ENCODE results near the gene SMPDL3B.

SMPDL3B gene

DNA sequence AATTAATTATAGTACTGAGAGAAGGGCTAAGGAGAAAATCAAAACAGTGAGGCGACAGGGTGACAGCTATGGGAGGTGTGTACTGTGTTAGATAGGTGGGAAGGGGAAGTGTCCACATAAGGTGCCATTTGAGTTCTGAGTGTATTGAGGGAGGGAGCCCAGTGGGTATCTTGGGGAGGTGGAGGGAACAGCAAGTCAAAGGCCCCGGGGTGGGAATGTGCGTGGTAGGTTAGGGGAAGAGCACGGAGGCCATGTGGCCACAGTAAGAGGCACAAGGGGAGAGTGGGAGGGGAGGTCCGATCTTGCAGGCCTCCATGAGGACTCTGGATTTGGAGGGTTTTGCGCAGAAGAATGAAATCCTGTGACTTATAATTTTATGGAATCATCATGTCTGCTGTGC is 22.0 kb downstream of the SMPDL3B start:
- ChIA-PET CTCF (interaction anchor here (0.7 to 4.6 kb wide), 3 partner anchors 17 to 99 kb away, joined by 3 to 32 read pairs (median 3); no protein-coding TSS in a partner anchor), POLR2A (no interaction called here)
- no peak overlapping the region for H3K27ac ChIP-seq (ENCODE audit: extremely low read depth, low read depth, low read length)
- peak; percentile 97 for TF ChIP-seq ZNF341 (tag by site-specific recombination; IDR thresholded peaks at IDR 0.05; ENCODE audit: low read depth)
- TF ChIP-seq, protein P1, sequence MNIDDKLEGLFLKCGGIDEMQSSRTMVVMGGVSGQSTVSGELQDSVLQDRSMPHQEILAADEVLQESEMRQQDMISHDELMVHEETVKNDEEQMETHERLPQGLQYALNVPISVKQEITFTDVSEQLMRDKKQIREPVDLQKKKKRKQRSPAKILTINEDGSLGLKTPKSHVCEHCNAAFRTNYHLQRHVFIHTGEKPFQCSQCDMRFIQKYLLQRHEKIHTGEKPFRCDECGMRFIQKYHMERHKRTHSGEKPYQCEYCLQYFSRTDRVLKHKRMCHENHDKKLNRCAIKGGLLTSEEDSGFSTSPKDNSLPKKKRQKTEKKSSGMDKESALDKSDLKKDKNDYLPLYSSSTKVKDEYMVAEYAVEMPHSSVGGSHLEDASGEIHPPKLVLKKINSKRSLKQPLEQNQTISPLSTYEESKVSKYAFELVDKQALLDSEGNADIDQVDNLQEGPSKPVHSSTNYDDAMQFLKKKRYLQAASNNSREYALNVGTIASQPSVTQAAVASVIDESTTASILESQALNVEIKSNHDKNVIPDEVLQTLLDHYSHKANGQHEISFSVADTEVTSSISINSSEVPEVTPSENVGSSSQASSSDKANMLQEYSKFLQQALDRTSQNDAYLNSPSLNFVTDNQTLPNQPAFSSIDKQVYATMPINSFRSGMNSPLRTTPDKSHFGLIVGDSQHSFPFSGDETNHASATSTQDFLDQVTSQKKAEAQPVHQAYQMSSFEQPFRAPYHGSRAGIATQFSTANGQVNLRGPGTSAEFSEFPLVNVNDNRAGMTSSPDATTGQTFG (tag by site-specific recombination; IDR thresholded peaks at IDR 0.05; ENCODE audit: borderline replicate concordance), result no peak
- H3K4me3 ChIP-seq (ENCODE audit: low read depth, low read length), result no peak overlapping the region
- no peaks in the 10 kb centered on the region for H3K4me1 ChIP-seq (ENCODE audit: control insufficient read depth, insufficient read depth, low read length)
- H3K36me3 ChIP-seq (ENCODE audit: control insufficient read depth in 2 of 2, insufficient read depth in 1 of 2, low read length in 2 of 2), result no peaks in the 10 kb centered on the region
- H3K9me3 ChIP-seq (ENCODE audit: control insufficient read depth, insufficient read depth, low read depth, low read length), result no peaks in the 10 kb centered on the region

DNA sequence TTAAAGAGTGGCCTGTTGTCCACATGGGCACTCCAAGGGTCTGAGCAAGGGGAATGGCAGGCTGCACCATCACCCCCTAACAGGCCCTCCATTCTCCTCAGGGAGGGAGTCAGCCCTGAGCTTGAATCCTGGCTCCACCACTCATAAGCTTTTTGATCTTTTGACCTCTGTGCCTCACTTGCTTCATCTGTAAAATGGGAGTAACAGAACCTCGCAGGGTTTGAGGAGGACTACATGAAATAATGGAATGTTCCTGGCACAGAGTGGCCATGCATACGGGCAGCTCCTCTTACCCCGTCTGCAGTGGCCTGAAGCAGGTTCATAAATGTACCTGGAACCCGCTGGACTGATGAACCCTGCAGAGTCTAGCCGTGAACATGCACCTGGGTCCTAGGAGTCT is 22.9 kb downstream of the SMPDL3B start:
- Histone ChIP-seq H3K4me3 (ENCODE audit: low read depth, low read length) (no peak overlapping the region), H3K4me1 (ENCODE audit: control insufficient read depth, insufficient read depth, low read length) (no peaks in the 10 kb centered on the region), H3K36me3 (ENCODE audit: control insufficient read depth in 2 of 2, insufficient read depth in 1 of 2, low read length in 2 of 2) (no peaks in the 10 kb centered on the region), H3K27ac (ENCODE audit: extremely low read depth, low read depth, low read length) (no peak overlapping the region), H3K9me3 (ENCODE audit: control insufficient read depth, insufficient read depth, low read depth, low read length) (no peaks in the 10 kb centered on the region)
- ChIA-PET CTCF (interaction anchor here (4.6 kb wide), 1 partner anchor 18 kb away, joined by 32 read pairs; no protein-coding TSS in a partner anchor), POLR2A (no interaction called here)
- TF ChIP-seq ZNF624 (tag by site-specific recombination; IDR thresholded peaks at IDR 0.05) (no peak), ZNF76 (tag by site-specific recombination; IDR thresholded peaks at IDR 0.05; ENCODE audit: borderline replicate concordance, low read depth) (no peak), ZNF138 (tag by site-specific recombination; IDR thresholded peaks at IDR 0.05; ENCODE audit: borderline replicate concordance) (no peak), ZSCAN5A (tag by site-specific recombination; IDR thresholded peaks at IDR 0.05) (no peak), KLF8 (tag by site-specific recombination; IDR thresholded peaks at IDR 0.05) (no peak), INSM2 (tag by site-specific recombination; IDR thresholded peaks at IDR 0.05) (no peak), ZNF121 (tag by site-specific recombination; IDR thresholded peaks at IDR 0.05) (no peak), ZNF324 (tag by site-specific recombination; IDR thresholded peaks at IDR 0.05) (no peak), ZNF266 (tag by site-specific recombination; IDR thresholded peaks at IDR 0.05; ENCODE audit: low read depth) (no peak), ZNF394 (tag by site-specific recombination; IDR thresholded peaks at IDR 0.05; ENCODE audit: borderline replicate concordance) (no peak), ZXDB (tag by site-specific recombination; IDR thresholded peaks at IDR 0.05) (no peak), SCRT2 (tag by site-specific recombination; IDR thresholded peaks at IDR 0.05) (no peak), ZNF223 (tag by site-specific recombination; IDR thresholded peaks at IDR 0.05) (no peak), ZNF785 (tag by site-specific recombination; IDR thresholded peaks at IDR 0.05) (no peak)
- TF ChIP-seq, protein P2, sequence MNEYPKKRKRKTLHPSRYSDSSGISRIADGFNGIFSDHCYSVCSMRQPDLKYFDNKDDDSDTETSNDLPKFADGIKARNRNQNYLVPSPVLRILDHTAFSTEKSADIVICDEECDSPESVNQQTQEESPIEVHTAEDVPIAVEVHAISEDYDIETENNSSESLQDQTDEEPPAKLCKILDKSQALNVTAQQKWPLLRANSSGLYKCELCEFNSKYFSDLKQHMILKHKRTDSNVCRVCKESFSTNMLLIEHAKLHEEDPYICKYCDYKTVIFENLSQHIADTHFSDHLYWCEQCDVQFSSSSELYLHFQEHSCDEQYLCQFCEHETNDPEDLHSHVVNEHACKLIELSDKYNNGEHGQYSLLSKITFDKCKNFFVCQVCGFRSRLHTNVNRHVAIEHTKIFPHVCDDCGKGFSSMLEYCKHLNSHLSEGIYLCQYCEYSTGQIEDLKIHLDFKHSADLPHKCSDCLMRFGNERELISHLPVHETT (tag by site-specific recombination; IDR thresholded peaks at IDR 0.05), result no peak
- TF ChIP-seq, protein P3, sequence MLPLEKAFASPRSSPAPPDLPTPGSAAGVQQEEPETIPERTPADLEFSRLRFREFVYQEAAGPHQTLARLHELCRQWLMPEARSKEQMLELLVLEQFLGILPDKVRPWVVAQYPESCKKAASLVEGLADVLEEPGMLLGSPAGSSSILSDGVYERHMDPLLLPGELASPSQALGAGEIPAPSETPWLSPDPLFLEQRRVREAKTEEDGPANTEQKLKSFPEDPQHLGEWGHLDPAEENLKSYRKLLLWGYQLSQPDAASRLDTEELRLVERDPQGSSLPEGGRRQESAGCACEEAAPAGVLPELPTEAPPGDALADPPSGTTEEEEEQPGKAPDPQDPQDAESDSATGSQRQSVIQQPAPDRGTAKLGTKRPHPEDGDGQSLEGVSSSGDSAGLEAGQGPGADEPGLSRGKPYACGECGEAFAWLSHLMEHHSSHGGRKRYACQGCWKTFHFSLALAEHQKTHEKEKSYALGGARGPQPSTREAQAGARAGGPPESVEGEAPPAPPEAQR (tag by site-specific recombination; IDR thresholded peaks at IDR 0.05), result no peak
- TF ChIP-seq, protein P4, sequence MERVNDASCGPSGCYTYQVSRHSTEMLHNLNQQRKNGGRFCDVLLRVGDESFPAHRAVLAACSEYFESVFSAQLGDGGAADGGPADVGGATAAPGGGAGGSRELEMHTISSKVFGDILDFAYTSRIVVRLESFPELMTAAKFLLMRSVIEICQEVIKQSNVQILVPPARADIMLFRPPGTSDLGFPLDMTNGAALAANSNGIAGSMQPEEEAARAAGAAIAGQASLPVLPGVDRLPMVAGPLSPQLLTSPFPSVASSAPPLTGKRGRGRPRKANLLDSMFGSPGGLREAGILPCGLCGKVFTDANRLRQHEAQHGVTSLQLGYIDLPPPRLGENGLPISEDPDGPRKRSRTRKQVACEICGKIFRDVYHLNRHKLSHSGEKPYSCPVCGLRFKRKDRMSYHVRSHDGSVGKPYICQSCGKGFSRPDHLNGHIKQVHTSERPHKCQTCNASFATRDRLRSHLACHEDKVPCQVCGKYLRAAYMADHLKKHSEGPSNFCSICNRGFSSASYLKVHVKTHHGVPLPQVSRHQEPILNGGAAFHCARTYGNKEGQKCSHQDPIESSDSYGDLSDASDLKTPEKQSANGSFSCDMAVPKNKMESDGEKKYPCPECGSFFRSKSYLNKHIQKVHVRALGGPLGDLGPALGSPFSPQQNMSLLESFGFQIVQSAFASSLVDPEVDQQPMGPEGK (tag by site-specific recombination; IDR thresholded peaks at IDR 0.05), result no peak
- TF ChIP-seq, protein P5, sequence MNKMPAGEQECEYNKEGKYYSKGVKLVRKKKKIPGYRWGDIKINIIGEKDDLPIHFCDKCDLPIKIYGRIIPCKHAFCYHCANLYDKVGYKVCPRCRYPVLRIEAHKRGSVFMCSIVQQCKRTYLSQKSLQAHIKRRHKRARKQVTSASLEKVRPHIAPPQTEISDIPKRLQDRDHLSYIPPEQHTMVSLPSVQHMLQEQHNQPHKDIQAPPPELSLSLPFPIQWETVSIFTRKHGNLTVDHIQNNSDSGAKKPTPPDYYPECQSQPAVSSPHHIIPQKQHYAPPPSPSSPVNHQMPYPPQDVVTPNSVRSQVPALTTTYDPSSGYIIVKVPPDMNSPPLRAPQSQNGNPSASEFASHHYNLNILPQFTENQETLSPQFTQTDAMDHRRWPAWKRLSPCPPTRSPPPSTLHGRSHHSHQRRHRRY (tag by site-specific recombination; IDR thresholded peaks at IDR 0.05), result no peak

Measured in HEK293 (cell line).